Gastroesophageal sphincter (tissue), 4 donors: Measurements from ENCODE around the gene NACA. TPM values are rescaled to one million over a fixed set of nuclear protein-coding genes. Genes with fewer than 3 reads are reported as not detected.
A peak's percentile ranks its signal among the peaks of the same experiment; 100 is the strongest.

Source experiments
- ATAC-seq: fragments of 150-250 bp; one replicate; pipeline ENCODE4 v1.9.1; 2016; ENCODE audit warnings: mild to moderate bottlenecking, moderate library complexity
- H3K27ac ChIP-seq, 4 donors: fragments of 200-600 bp; sonication (generic) in 3 of 4; 1 replicate in 3 of 4; 2 replicates in 1 of 4; pipeline ENCODE4 v1.5.1; 2016 to 2019
- H3K27me3 ChIP-seq: fragments of 200-600 bp; sonication (generic); one replicate; pipeline ENCODE4 v1.5.1; 2019
- H3K36me3 ChIP-seq, 2 donors: fragments of 200-600 bp; sonication (generic); one replicate each; pipeline ENCODE4 v1.5.1; 2019; ENCODE audit warnings: control low read depth in 1 of 2
- H3K4me1 ChIP-seq, 3 donors: fragments of 200-600 bp; sonication (generic); 1 replicate in 2 of 3; 2 replicates in 1 of 3; pipeline ENCODE4 v1.5.1; 2016 to 2019; ENCODE audit warnings: control low read depth in 2 of 3
- H3K4me3 ChIP-seq, 2 donors: fragments of 200-600 bp; sonication (generic); one replicate each; pipeline ENCODE4 v1.5.1; 2019; ENCODE audit warnings: mild to moderate bottlenecking in 1 of 2, moderate library complexity in 1 of 2
- H3K9me3 ChIP-seq, 3 donors: fragments of 200-600 bp; sonication (generic); one replicate each; pipeline ENCODE4 v1.5.1; 2017 to 2019; ENCODE audit warnings: control low read depth in 2 of 3
- EP300 ChIP-seq: sonication (generic); formaldehyde crosslinking; IDR thresholded peaks from one replicate; pipeline ENCODE4 v1.6.1; 2017; ENCODE audit warnings: antibody characterized with exemption, mild to moderate bottlenecking
- POLR2A ChIP-seq, 2 donors: fragments of 450-650 bp; IDR thresholded peaks; one replicate each; pipeline ENCODE4 v1.6.1; 2017; ENCODE audit warnings: antibody characterized with exemption in 2 of 2, mild to moderate bottlenecking in 2 of 2, moderate library complexity in 1 of 2
- POLR2AphosphoS5 ChIP-seq: sonication (generic); formaldehyde crosslinking; IDR thresholded peaks from one replicate; pipeline ENCODE4 v1.6.1; 2017; ENCODE audit warnings: antibody characterized with exemption
- WGBS, 2 donors: methylation state at CpG; one replicate each; pipeline ENCODE4 v1.1.5; 2018; ENCODE audit warnings: low coverage in 1 of 2; 5-methylcytosine and 5-hydroxymethylcytosine counted together
- total RNA-seq, 4 donors: library from RNA; depleted of rRNA; stranded (reverse); fragments of >200 nt; gene quantifications; one replicate each; pipeline ENCODE4 v1.1.0, GENCODE V29; 2016
- TF ChIP-seq, protein P1 (sequence below), 4 experiments: fragments of 200-600 bp in 2 of 4; fragments of 450-650 bp in 2 of 4; sonication (generic) in 1 of 4; IDR thresholded peaks; one replicate each; pipeline ENCODE4 v1.5.1; 2017 to 2019; ENCODE audit warnings: antibody characterized with exemption in 4 of 4, mild to moderate bottlenecking in 2 of 4, moderate library complexity in 2 of 4

NACA gene
- total RNA-seq, 4 donors from 2014 or later: 1,080 to 1,809 (median 1,519) TPM

DNA sequence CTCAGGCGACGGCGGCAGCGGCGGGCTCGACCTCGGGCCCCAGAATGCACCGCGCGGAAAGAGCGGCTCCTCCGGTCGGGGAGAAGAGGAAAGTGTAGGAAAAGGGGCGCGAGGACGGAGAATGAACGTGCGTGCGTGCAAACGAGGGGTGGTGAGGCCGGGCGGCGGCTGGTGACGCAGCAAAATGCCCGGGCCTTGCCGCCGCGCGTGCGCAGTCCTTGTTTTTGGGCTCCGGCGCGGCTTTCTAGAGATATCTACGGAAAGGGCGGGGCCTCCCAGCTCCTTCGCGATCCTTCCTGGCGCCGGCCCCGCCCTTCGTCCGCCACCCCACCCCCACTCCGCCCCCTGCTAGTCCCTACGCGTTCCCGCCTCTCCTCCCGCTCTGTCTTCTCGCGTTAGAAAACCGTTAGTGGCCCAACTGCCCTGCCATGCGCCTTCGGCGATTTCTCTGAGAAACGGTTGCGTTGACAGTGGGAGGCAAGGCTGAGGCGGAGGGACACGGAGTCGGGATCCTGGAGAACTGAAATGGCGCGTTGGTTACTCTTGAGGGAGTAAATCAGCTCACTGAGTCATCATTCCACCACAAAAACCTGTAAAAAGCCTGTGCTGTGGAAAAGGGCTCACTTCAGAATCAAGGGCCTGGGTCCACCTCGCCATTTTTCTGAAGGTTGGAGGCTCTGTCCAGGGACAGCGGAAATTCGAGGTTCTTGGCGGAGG is 36.8 kb downstream of the NACA start, which contains the start of gene PTGES3:
PTGES3 (minus strand) TSS at position 156 of the 717 bp plus-strand sequence. CDS start 285 bp downstream, outside the sequence.
- Histone ChIP-seq H3K27ac (peak within 1 kb of the TSS; percentile 94 to 100 (median 98)), H3K36me3 (no peaks in the 10 kb centered on the region), H3K27me3 (no peaks in the 10 kb centered on the region), H3K4me1 (peaks cover 0 to 47% (median 13%) of the 10 kb centered on the region in 3 donors), H3K4me3 (peak within 1 kb of the TSS; percentile 79 to 95), H3K9me3 (no peaks in the 10 kb centered on the region)
- peak; percentile 94 for ATAC-seq
- peak; percentile 87 to 89 for TF ChIP-seq POLR2A (IDR thresholded peaks at IDR 0.05)
- TF ChIP-seq, protein P1, sequence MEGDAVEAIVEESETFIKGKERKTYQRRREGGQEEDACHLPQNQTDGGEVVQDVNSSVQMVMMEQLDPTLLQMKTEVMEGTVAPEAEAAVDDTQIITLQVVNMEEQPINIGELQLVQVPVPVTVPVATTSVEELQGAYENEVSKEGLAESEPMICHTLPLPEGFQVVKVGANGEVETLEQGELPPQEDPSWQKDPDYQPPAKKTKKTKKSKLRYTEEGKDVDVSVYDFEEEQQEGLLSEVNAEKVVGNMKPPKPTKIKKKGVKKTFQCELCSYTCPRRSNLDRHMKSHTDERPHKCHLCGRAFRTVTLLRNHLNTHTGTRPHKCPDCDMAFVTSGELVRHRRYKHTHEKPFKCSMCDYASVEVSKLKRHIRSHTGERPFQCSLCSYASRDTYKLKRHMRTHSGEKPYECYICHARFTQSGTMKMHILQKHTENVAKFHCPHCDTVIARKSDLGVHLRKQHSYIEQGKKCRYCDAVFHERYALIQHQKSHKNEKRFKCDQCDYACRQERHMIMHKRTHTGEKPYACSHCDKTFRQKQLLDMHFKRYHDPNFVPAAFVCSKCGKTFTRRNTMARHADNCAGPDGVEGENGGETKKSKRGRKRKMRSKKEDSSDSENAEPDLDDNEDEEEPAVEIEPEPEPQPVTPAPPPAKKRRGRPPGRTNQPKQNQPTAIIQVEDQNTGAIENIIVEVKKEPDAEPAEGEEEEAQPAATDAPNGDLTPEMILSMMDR (IDR thresholded peaks at IDR 0.05): no peak
- TF ChIP-seq POLR2AphosphoS5: peak; percentile 96
- TF ChIP-seq EP300: no peak
- 0 to 1% methylated on average over 1 to 14 of the region's 64 CpGs for WGBS, 2 donors

DNA sequence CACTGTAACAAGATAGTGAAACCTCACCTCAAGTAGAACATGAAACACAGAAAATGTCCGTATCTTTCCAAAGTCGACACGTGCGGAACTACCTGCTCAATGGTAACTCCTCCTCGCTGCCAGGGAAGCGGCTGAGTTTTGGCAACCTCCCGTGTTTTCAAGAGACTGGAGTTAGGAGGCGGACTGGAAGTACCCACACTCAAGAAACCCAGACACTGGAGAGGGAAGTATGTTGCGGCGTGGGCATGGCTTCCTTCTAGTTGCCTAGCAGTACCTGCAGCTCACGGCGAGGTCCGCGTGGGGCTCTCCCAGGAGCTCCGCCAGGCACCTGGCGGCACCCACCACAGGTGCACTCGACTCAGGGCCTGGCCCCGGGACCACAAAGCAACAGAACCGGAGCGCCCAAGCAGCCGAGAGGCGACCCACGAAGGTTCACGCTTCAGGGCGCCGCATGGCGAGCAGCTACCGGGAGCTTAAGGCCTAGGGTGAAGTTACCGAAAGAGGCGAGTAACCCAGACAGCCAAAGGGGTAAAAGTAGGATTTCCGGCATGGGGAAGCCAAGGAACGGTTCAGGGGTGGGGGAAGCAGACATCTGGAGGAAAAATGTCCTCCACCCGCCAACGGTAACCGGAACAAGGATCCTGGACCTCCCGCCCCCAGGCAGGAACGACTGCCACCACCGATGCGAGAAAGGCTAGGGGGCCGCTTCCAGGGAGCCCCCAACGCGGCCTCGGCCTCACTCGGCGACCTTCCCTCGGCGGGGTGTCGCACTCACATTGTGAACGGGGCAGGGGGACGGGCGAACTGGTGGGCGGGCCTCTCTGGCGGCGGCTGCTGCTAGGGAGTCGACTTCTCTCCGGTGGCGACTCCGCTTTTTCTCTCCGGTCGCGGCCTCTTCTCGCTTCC is 37.6 kb downstream of the NACA start:
- WGBS, 2 donors: 0% methylated on average over 6 to 11 of the region's 62 CpGs
- no peak for ATAC-seq

DNA sequence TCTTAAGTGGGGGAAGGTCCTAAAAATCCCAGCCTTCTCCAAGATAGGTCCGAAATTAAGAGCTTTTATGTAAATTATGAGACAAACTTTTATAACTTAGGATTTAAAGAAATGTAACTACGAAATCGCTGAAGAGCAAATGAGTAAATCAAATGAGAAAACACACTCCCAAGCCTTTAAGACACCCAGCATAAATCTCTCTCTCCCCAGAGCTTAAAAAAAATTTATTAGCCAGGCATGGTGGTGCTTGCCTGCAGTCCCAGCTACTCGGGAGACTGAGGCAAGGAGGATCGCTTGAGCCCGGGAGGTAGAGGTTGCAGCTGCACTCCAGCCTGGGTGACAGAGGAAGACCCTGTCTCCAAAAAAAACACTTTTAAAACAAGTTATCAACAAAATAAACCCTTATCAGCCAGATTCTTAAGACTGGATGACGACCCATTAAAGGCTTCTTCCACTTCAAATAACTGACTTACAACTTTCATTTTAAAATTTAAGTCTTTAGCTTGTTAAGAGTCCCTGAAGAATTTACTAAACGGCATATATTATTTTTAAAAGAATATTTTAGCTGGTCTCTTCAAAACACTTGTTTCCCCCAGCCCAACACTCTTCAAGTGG is 40.2 kb downstream of the NACA start:
- no peak for ATAC-seq
- Histone ChIP-seq H3K9me3 (no peaks in the 10 kb centered on the region), H3K4me1 (peaks cover 0 to 82% (median 22%) of the 10 kb centered on the region in 3 donors), H3K36me3 (peaks cover 0 to 12% of the 10 kb centered on the region in 2 donors), H3K4me3 (peak overlapping the region in 1 of 2 donors; percentile 95), H3K27me3 (no peaks in the 10 kb centered on the region), H3K27ac (peak overlapping the region in 3 of 4 donors; percentile 30 to 100 (median 96))
- WGBS, 2 donors: 36 to 50% methylated on average over 4 to 8 of the region's 8 CpGs
- TF ChIP-seq EP300 (no peak), POLR2AphosphoS5 (no peak), POLR2A (IDR thresholded peaks at IDR 0.05) (no peak)
- TF ChIP-seq, protein P1 (IDR thresholded peaks at IDR 0.05): no peak

More for the DNA sequence above, 37.6 kb downstream of the NACA start:
- peak overlapping the region; percentile 94 to 100 (median 98) for H3K27ac ChIP-seq
- no peaks in the 10 kb centered on the region for H3K27me3 ChIP-seq
- H3K9me3 ChIP-seq: no peaks in the 10 kb centered on the region
- peaks cover 0 to 55% (median 17%) of the 10 kb centered on the region in 3 donors for H3K4me1 ChIP-seq
- peak overlapping the region; percentile 79 to 95 for H3K4me3 ChIP-seq
- TF ChIP-seq, protein P1 (IDR thresholded peaks at IDR 0.05): no peak
- TF ChIP-seq EP300 (no peak), POLR2A (IDR thresholded peaks at IDR 0.05) (no peak), POLR2AphosphoS5 (no peak)
- H3K36me3 ChIP-seq: no peaks in the 10 kb centered on the region

DNA sequence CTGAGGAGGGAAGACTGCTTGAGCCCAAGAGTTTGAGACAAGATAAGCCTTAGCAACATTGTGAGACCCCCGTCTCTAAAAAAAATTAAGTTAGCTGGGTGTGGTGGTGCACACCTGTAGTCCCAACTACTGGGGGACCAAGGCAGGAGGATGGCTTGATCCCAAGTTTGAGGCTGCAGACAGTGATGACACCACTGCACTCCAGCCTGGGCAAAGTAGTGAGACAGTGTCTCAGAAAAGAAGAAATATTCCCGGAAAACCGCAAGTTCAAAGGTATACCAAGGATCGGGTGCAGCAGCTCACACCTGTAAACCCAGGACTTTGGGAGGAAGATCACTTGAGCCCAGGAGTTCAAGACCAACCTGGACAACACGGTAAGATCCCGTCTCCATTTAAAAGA is 42.8 kb downstream of the NACA start:
- 89% methylated on average over 3 of the region's 6 CpGs; no CpG with 5 or more reads in 1 of the 2 donors for WGBS, 2 donors
- TF ChIP-seq POLR2A (IDR thresholded peaks at IDR 0.05) (no peak), EP300 (no peak), POLR2AphosphoS5 (no peak)
- TF ChIP-seq, protein P1 (IDR thresholded peaks at IDR 0.05): no peak
- peaks cover 0 to 94% (median 28%) of the 10 kb centered on the region in 3 donors for H3K4me1 ChIP-seq
- no peak for ATAC-seq
- peaks cover 0 to 17% of the 10 kb centered on the region in 2 donors for H3K36me3 ChIP-seq
- no peak overlapping the region for H3K4me3 ChIP-seq
- no peak overlapping the region for H3K27ac ChIP-seq
- H3K9me3 ChIP-seq: no peaks in the 10 kb centered on the region
- H3K27me3 ChIP-seq: no peaks in the 10 kb centered on the region
